Subcutaneous adipose tissue (tissue), 4 donors: ENCODE measurements around the gene VRK1. TPM values are rescaled to one million over a fixed set of nuclear protein-coding genes. Genes with fewer than 3 reads are reported as not detected.

ENCODE experiments used
- total RNA-seq, 4 donors: library from RNA; depleted of rRNA; stranded (reverse); fragments of >200 nt; gene quantifications; one replicate each; pipeline ENCODE4 v1.1.0, GENCODE V29; 2016
- TF ChIP-seq, protein P1 (sequence below): fragments of 450-650 bp; IDR thresholded peaks from one replicate; pipeline ENCODE4 v1.5.1; 2016; ENCODE audit warnings: low read depth, mild to moderate bottlenecking, control low read depth, antibody characterized with exemption, moderate library complexity

The VRK1 gene
- total RNA-seq, 4 donors from 2014 or later = 13.6 to 16.5 (median 14.2) TPM

DNA sequence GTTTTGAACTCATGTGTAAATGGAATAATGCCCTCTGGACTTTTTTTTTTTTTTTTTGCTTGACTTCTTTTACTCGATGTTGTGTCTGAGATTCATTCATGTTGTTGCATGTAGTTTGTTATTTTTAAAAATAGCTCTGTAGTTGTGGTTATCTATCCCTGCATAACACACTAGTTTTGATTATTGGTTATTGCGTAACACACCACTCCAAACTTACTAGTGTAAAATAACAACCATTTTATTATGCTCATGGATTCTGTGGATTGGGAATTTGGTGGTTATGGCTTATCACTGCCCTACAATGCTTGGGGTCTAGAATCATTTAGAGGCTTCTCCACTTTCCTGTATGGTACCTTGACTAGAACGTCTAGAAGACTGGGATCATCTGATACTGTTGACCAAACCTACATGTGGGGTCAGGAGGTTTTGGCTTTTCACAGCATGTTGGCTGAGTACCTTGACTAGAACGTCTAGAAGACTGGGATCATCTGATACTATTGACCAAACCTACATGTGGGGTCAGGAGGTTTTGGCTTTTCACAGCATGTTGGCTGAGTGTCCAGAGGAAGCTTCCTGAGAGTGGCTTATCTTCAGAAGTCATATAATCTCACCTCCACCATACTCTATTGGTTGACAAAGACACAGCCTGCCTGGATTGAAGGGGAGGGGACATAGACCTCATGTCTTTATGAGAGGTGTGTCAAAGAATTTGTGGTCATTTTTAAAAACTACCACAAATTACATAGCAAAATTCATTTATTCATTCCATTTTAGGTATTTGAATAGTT, 11.6 kb downstream of the VRK1 start:
- TF ChIP-seq, protein P1, sequence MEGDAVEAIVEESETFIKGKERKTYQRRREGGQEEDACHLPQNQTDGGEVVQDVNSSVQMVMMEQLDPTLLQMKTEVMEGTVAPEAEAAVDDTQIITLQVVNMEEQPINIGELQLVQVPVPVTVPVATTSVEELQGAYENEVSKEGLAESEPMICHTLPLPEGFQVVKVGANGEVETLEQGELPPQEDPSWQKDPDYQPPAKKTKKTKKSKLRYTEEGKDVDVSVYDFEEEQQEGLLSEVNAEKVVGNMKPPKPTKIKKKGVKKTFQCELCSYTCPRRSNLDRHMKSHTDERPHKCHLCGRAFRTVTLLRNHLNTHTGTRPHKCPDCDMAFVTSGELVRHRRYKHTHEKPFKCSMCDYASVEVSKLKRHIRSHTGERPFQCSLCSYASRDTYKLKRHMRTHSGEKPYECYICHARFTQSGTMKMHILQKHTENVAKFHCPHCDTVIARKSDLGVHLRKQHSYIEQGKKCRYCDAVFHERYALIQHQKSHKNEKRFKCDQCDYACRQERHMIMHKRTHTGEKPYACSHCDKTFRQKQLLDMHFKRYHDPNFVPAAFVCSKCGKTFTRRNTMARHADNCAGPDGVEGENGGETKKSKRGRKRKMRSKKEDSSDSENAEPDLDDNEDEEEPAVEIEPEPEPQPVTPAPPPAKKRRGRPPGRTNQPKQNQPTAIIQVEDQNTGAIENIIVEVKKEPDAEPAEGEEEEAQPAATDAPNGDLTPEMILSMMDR = no peak

GRCh38 chr14:96811265-96811664, 14.1 kb downstream of the VRK1 start:
- TF ChIP-seq, protein P1 = no peak

DNA sequence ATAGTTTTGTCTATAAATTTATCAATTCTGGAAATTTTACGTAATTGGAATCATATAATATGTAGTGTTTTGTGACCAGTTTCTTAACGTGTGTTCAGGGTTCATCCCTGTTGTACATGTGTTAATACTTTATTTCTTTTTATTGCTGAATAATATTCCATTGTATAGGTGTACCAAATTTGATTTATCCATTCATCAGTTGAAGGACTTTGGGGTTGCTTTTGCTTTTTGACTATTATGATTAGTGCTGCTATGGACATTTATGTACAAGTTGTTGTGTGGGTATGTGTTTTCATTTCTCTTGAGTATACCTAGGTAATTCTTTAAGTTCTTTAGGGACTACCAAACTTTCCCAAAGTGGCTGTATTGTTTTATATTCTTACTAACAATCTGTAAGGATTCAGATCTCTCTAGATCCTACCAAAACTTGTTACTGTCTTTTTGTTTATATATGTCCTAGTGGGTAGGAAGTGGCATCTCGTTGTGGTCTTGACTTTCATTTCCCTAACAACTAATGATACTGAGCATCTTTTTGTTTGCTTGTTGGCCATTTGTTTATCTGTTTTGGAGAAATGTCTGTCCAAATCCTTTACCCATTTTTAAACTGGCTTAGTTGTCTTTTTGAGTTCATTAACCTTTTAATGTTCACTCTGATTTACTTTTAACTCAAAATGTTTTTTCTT, 14.9 kb downstream of the VRK1 start:
- TF ChIP-seq, protein P1 = no peak

DNA sequence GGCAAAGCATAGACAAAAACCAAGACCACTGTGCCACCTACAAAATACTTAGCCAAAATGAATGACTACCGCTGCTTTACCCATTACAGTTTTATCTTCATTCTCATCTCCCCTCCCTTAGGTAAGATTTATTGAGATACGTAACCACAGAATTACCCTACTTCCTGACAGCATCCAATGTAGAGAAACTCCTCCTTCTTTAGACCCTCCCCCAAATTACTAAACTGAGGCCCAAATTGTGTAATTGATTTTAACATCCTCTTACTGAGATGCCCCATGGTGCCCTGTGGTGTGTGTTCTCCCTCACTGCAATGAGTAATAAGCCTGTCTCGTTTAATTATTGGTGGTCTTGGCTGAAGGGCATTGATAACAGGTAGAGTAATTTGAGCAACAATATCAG, 19.1 kb downstream of the VRK1 start:
- TF ChIP-seq, protein P1 = no peak

GRCh38 chr14:96817750-96818666, 20.8 kb downstream of the VRK1 start:
- TF ChIP-seq, protein P1 = no peak

- TF ChIP-seq, protein P1 = no peak
Measured at GRCh38 chr14:96821501-96821900, 24.3 kb downstream of the VRK1 start.
